Thyroid gland (tissue), 4 donors: ENCODE results near the gene ENOPH1. TPM values are rescaled to one million over a fixed set of nuclear protein-coding genes. Genes with fewer than 3 reads are reported as not detected.

Source experiments
- DNase-seq, 2 donors: peaks; one replicate each; pipeline ENCODE4 v3.0.0-alpha.2; 2019
- H3K27ac ChIP-seq, 3 donors: fragments of 200-600 bp; sonication (generic); 1 replicate in 2 of 3; 2 replicates in 1 of 3; pipeline ENCODE4 v1.5.1; 2016 to 2019; ENCODE audit warnings: mild to moderate bottlenecking in 1 of 3, moderate library complexity in 1 of 3
- H3K27me3 ChIP-seq: fragments of 200-600 bp; sonication (generic); one replicate; pipeline ENCODE4 v1.5.1; 2019
- H3K36me3 ChIP-seq, 2 donors: fragments of 200-600 bp; sonication (generic); one replicate each; pipeline ENCODE4 v1.5.1; 2016 to 2019
- H3K4me1 ChIP-seq, 2 donors: fragments of 200-600 bp; sonication (generic); one replicate each; pipeline ENCODE4 v1.5.1; 2017 to 2019
- H3K4me3 ChIP-seq, 3 donors: fragments of 200-600 bp; sonication (generic); replicated peaks in 1 of 3; 1 replicate in 2 of 3; 2 replicates in 1 of 3; pipeline ENCODE4 v1.5.1; 2016; ENCODE audit warnings: mild to moderate bottlenecking in 1 of 3
- H3K9me3 ChIP-seq: fragments of 200-600 bp; sonication (generic); one replicate; pipeline ENCODE4 v1.5.1; 2017
- POLR2A ChIP-seq, 2 donors: fragments of 450-650 bp; IDR thresholded peaks; one replicate each; pipeline ENCODE4 v1.6.1; 2017; ENCODE audit warnings: antibody characterized with exemption in 2 of 2, mild to moderate bottlenecking in 2 of 2, moderate library complexity in 1 of 2
- WGBS, 2 donors: methylation state at CpG; one replicate each; pipeline ENCODE4 v1.1.5; 2017; 5-methylcytosine and 5-hydroxymethylcytosine counted together
- intact Hi-C: fragments of 100-400 bp; cut with DNase I; formaldehyde crosslinking; loops from one replicate; pipeline ENCODE4 v1.15.1; 2023
- total RNA-seq, 4 donors: library from RNA; depleted of rRNA; stranded (reverse); fragments of >200 nt; gene quantifications; one replicate each; pipeline ENCODE4 v1.2.3, GENCODE V29; 2016
- TF ChIP-seq, protein P1 (sequence below), 6 experiments: fragments of 200-600 bp in 3 of 6; fragments of 450-650 bp in 3 of 6; sonication (generic) in 3 of 6; IDR thresholded peaks; one replicate each; pipeline ENCODE4 v1.5.1; 2016 to 2019; ENCODE audit warnings: antibody characterized with exemption in 6 of 6, mild to moderate bottlenecking in 2 of 6, inconsistent platforms in 1 of 6, moderate library complexity in 1 of 6

Gene ENOPH1
- total RNA-seq, 4 donors from 2014 or later: 21.3 to 35.3 (median 25.9) TPM

DNA sequence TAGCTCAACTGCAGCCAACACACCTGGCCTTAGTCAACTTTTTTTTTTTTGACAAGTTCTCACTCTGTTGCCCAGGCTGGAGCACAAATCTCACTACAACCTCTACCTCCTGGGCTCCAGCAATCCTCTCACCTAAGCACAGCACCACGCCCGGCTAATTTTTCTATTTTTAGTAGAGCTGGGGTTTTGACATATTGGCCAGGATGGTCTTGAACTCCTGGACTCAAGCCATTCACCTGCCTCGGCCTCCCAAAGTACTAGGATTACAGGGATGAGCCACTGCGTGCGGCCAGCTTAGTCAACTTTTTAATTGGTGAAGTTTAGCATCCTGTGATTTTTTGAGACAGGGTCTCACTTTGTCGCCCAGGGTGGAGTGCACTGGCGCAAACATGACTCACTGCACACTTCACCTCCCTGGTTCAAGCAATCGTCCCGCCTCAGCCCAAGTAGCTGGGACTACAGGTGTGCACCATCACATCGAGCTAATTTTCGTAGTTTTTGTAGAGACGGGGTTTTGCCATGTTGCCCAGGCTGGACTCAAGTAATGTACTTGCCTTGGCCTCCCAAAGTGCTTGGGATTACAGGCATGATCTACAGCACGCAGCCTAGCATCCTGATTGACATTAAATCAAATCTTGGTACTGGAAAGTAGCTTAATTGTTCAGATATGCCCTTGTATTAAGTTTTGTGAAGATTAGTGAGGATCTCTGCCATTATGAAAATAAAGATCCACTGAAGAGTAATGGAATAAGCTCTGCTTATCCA is 8.4 kb upstream of the ENOPH1 start:
- Histone ChIP-seq H3K36me3 (peaks cover 35 to 37% of the 10 kb centered on the region in 2 donors), H3K27ac (no peak overlapping the region)
- intact Hi-C loops: no loop called here

DNA sequence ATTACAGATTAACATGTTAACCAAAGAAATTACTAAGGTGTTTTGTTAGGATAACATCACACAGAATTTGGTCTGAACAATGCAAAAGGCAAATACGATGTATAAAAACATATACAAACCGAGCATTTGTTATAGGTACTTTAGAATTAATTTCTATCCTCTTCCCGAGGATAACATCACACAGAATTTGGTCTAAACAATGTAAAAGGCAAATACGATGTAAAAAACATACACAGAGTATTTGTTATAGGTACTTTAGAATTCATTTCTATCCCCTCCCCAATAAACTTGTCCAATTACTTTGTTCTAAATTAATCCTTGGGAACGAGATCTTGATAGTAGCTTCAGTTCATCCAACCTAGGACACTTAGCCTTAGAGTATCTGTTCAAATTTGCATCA is 7.8 kb upstream of the ENOPH1 start:
- Histone ChIP-seq H3K27me3 (no peaks in the 10 kb centered on the region), H3K36me3 (peaks cover 35 to 37% of the 10 kb centered on the region in 2 donors), H3K27ac (no peak overlapping the region), H3K4me3 (no peak overlapping the region), H3K4me1 (peaks cover 11 to 17% of the 10 kb centered on the region in 2 donors), H3K9me3 (no peaks in the 10 kb centered on the region)
- intact Hi-C loops: no loop called here
- DNase-seq: no peak
- no peak for TF ChIP-seq POLR2A (IDR thresholded peaks at IDR 0.05)
- TF ChIP-seq, protein P1, sequence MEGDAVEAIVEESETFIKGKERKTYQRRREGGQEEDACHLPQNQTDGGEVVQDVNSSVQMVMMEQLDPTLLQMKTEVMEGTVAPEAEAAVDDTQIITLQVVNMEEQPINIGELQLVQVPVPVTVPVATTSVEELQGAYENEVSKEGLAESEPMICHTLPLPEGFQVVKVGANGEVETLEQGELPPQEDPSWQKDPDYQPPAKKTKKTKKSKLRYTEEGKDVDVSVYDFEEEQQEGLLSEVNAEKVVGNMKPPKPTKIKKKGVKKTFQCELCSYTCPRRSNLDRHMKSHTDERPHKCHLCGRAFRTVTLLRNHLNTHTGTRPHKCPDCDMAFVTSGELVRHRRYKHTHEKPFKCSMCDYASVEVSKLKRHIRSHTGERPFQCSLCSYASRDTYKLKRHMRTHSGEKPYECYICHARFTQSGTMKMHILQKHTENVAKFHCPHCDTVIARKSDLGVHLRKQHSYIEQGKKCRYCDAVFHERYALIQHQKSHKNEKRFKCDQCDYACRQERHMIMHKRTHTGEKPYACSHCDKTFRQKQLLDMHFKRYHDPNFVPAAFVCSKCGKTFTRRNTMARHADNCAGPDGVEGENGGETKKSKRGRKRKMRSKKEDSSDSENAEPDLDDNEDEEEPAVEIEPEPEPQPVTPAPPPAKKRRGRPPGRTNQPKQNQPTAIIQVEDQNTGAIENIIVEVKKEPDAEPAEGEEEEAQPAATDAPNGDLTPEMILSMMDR (IDR thresholded peaks at IDR 0.05): no peak
- WGBS, 2 donors: 87 to 91% methylated on average over 5 of the region's 5 CpGs

More for the DNA sequence above, 8.4 kb upstream of the ENOPH1 start:
- no peak for TF ChIP-seq POLR2A (IDR thresholded peaks at IDR 0.05)
- TF ChIP-seq, protein P1 (IDR thresholded peaks at IDR 0.05): no peak
- WGBS, 2 donors: 87 to 89% methylated on average over 13 of the region's 13 CpGs
- DNase-seq: no peak
- no peaks in the 10 kb centered on the region for H3K27me3 ChIP-seq
- H3K4me3 ChIP-seq: no peak overlapping the region
- H3K9me3 ChIP-seq: no peaks in the 10 kb centered on the region
- peaks cover 5 to 10% of the 10 kb centered on the region in 2 donors for H3K4me1 ChIP-seq

DNA sequence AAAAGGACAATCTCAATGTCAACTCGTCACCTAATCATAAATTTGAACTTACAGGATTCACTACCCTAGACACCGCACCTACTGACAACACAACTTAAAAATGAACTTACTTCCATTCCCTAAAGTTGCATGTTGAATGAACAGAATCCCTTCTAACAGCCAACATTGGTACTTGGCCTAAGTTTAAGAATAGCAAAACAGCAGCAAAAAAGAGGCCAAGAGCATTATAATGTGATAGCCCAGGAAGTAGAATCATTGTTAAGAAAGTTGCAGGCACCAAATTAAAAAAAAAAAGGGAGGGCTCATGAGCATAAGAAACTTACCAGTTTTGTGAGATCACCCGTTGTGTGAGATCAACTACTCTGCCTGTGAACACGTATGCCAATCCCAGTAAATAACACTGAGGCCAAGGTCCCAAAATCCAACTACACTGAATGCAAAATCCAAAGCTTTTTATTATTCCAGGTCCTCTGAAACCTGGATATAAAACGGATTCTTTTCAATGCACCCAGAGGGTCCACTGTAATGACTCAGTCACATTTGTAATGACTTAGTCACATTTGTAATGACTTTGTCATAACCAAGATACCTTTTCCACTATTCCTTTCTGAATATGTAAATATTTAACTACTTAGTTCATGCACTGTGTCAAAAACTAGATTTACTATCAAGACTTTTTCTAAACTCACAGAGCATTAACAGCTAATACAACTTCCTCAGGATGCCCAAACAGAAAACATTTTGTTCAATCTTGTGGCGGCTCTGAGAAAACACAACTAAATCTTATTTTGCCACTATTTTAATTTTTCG is 6.9 kb upstream of the ENOPH1 start:
- Histone ChIP-seq H3K27ac (no peak overlapping the region), H3K4me1 (peaks cover 18 to 19% of the 10 kb centered on the region in 2 donors), H3K4me3 (no peak overlapping the region), H3K9me3 (no peaks in the 10 kb centered on the region), H3K27me3 (no peaks in the 10 kb centered on the region), H3K36me3 (peaks cover 35 to 37% of the 10 kb centered on the region in 2 donors)
- intact Hi-C loops: no loop called here
- WGBS, 2 donors: 90 to 95% methylated on average over 7 of the region's 7 CpGs
- DNase-seq: no peak
- TF ChIP-seq, protein P1 (IDR thresholded peaks at IDR 0.05): no peak
- TF ChIP-seq POLR2A (IDR thresholded peaks at IDR 0.05): no peak

DNA sequence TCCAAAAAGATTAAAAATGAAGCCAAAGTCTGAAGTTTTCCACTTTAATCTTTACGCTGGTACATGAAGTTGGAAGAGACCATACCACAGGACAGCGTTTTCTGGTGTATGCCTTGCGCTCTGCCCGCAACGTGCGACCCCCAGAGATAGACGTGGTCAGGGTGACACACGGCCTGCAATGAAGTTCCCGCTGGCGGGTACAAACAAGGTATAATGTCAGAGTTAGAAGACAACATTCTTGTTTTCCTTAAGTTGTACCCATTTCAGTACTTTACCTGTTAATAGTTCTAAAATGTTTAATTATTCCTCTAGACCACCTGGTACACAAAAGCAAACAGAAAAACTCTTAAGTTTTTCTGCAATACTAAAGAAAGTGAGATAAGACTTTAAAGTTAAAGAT is 4.9 kb upstream of the ENOPH1 start:
- Histone ChIP-seq H3K4me3 (no peak overlapping the region), H3K36me3 (peaks cover 35 to 37% of the 10 kb centered on the region in 2 donors), H3K27me3 (no peaks in the 10 kb centered on the region), H3K27ac (no peak overlapping the region), H3K4me1 (peaks cover 18 to 19% of the 10 kb centered on the region in 2 donors), H3K9me3 (no peaks in the 10 kb centered on the region)
- 91 to 93% methylated on average over 10 of the region's 10 CpGs for WGBS, 2 donors
- no peak for TF ChIP-seq POLR2A (IDR thresholded peaks at IDR 0.05)
- TF ChIP-seq, protein P1 (IDR thresholded peaks at IDR 0.05): no peak
- no peak for DNase-seq
- intact Hi-C loops: no loop called here
